Measurements from ENCODE around the gene CILP2.

GRCh38 chr19:19534556-19535265 lies 3.4 kb upstream of the CILP2 start:
- TF ChIP-seq CTCF (conservative IDR thresholded peaks at IDR 0.05 in 1 of 2, IDR thresholded peaks at IDR 0.05 in 1 of 2; ENCODE audit: low read depth in 1 of 2, low read length in 2 of 2): no peak
- TF ChIP-seq EZH2 (IDR thresholded peaks at IDR 0.05; ENCODE audit: low read length, missing control alignments): no peak

Measured in fibroblast of lung (primary cell).